Measurements from ENCODE around the gene POLD3.

Gene POLD3

GRCh38 chr11:74676596-74676995, 84.2 kb downstream of the POLD3 start:
- DNase-seq: no peak

GRCh38 chr11:74677131-74677530, 84.7 kb downstream of the POLD3 start:
- DNase-seq: no peak

GRCh38 chr11:74678041-74678440, 85.7 kb downstream of the POLD3 start:
- no peak for DNase-seq

- DNase-seq: no peak
These were observed 86.5 kb downstream of the POLD3 start for GRCh38 chr11:74678591-74679512.

- DNase-seq: no peak
These were observed 87.1 kb downstream of the POLD3 start for GRCh38 chr11:74679513-74679865.

- DNase-seq: no peak
These were observed 87.8 kb downstream of the POLD3 start for GRCh38 chr11:74680035-74680671.

GRCh38 chr11:74680703-74681531, 88.5 kb downstream of the POLD3 start:
- DNase-seq: no peak

- no peak for DNase-seq
These were observed 89.6 kb downstream of the POLD3 start for GRCh38 chr11:74681686-74682651.

GRCh38 chr11:74682731-74683278, 90.4 kb downstream of the POLD3 start:
- DNase-seq: no peak

GRCh38 chr11:74683279-74683871, 91.0 kb downstream of the POLD3 start:
- DNase-seq: no peak

GRCh38 chr11:74683941-74684481, 91.6 kb downstream of the POLD3 start:
- DNase-seq: no peak

- DNase-seq: no peak
These were observed 92.3 kb downstream of the POLD3 start for GRCh38 chr11:74684661-74685060.

- DNase-seq: no peak
These were observed 93.0 kb downstream of the POLD3 start for GRCh38 chr11:74685338-74685737.

- no peak for DNase-seq
These were observed 93.5 kb downstream of the POLD3 start for GRCh38 chr11:74685905-74686304.

- DNase-seq: no peak
These were observed 94.4 kb downstream of the POLD3 start for GRCh38 chr11:74686792-74687191.

- peak; percentile 36 for DNase-seq
These were observed 95.0 kb downstream of the POLD3 start for GRCh38 chr11:74687237-74688023.

GRCh38 chr11:74689666-74690065, 97.3 kb downstream of the POLD3 start:
- no peak for DNase-seq

GRCh38 chr11:74691755-74692154, 99.4 kb downstream of the POLD3 start:
- DNase-seq: no peak

Data from hematopoietic multipotent progenitor cell treated with erythropoietin and hydrocortisone succinate and interleukin-3 and kit ligand, for 6 days (in vitro differentiated cells).